Mesenteric fat pad (tissue), 1 donor: Measurements from ENCODE around the gene HABP4. TPM values are rescaled to one million over a fixed set of nuclear protein-coding genes. Genes with fewer than 3 reads are reported as not detected.

Experiments
- DNase-seq: peaks from one replicate; pipeline ENCODE4 v3.0.0-alpha.2; 2020; ENCODE audit warnings: low spot score
- total RNA-seq: library from RNA; stranded (reverse); fragmentation: NEBNext Ultra II Directional; extraction: Animal tissue kit (Norgen Biotek cat#: 25700); gene quantifications from one replicate; pipeline ENCODE4 v1.2.1, GENCODE V29; 2021
- donor health status: DM: yes; HTN: yes; CAD: no.

The HABP4 gene
- total RNA-seq, 1 donor from 2014 or later = 20.7 TPM

- no peak for DNase-seq
These were observed 17.8 kb downstream of the HABP4 start for GRCh38 chr9:96467784-96468183.

GRCh38 chr9:96476013-96476412 is 26.0 kb downstream of the HABP4 start:
- DNase-seq = no peak

DNA sequence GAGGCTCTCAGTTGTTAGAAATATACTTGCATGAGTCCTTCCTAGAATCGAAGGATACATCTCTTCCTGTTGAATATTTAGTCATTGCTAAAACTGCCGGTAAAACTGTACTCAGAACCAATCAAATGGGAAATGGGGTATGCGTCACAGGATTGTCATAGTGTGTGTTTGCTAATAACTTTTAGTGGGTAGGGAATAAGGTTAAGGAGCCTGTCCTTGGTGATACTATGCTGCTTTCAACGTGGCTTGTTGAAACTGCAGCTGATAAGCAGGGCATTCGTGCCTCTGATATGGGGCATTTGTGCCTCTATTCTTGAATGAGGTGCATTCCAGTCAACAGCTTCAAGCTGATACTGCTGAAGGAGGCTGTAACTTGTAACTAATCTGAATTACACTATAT is 26.6 kb downstream of the HABP4 start:
- DNase-seq = no peak

GRCh38 chr9:96478829-96479371 is 28.9 kb downstream of the HABP4 start:
- DNase-seq = no peak

DNA sequence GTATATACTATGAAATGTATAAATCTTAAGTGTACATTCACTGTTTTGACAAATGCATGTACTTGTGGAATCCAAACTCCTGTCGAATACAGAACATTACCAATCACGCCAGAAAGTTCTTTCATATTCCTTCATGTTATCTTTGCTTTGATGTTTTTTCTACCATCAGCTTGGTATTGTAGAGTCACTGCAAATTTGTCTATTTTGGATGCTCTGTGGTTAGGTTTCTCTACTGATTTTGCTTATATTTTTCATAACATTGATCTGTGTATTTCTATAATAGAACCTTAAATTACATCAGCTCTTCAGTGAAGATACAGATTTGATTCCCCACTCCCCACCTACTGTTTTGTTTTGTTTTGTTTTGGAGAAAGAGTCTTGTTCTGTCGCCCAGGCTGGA is 30.8 kb downstream of the HABP4 start:
- DNase-seq = no peak

GRCh38 chr9:96482476-96482875 is 32.5 kb downstream of the HABP4 start:
- no peak for DNase-seq

DNA sequence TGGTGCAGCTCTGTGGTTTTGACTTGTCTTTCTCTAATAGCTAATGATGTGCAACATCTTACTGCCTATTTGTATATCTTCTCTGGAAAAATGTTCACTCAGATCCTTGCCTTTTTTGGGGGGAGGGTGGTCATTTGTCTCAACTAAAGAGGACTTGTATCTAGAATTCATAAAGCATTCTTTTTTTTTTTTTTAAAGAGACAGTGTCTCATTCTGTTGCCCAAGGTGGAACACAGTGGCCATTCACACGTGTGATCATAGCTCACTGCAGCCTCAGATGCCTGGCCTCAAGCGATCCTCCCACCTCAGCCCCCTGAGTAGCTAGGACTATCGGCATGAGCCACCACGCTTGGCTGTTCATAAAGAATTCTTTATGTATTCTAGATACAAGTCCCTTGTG is 33.2 kb downstream of the HABP4 start:
- DNase-seq = no peak

GRCh38 chr9:96483733-96484390 is 33.9 kb downstream of the HABP4 start:
- DNase-seq = no peak

- DNase-seq = no peak
These were observed 34.6 kb downstream of the HABP4 start for GRCh38 chr9:96484521-96484931.

DNA sequence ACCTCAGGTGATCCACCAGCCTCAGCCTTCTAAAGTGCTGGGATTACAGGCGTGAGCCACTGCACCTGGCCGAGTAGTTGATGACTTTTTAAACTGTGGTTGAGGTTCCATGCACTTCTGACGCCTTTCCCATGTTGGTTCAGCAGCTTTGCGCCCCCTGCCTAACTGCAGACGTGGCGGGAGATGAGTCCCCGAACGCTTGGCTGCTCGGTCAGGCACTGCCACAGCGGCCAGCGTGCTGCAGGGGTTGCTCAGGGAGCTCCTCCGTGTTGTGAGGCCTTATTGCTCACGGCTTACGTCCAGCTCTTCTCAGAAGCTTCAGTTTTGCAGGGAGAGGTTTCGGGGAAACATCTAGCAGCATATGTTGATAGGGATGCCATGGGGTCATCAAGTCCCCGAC is 35.3 kb downstream of the HABP4 start:
- DNase-seq = no peak

GRCh38 chr9:96486386-96487028 is 36.5 kb downstream of the HABP4 start:
- no peak for DNase-seq

- DNase-seq = no peak
These were observed 37.0 kb downstream of the HABP4 start for GRCh38 chr9:96487029-96487396.

- no peak for DNase-seq
These were observed 38.0 kb downstream of the HABP4 start for GRCh38 chr9:96487949-96488348.

DNA sequence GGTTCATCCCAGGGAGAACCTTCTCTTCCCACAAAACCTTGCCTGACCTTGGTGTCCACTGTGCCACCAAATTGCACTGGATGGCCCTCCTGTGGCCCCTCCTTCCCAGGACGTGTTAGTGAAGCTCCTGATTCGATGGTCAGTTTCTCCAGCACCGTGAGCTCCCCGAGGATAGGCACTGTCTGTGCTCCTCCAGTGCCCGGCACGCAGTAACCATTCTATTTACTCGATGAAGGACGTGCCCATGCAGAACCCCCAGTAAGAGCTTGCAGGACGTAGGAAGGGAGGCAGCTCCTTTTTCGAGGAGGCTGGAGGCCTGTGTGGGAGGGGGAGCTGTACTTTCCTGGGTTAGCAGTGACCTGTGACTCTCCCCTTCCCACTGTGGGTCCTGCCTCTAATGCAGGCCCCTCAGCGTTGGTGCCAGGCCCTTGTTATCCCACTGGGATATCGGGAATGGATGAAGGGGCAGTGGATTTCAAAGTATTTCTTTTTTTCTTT is 39.6 kb downstream of the HABP4 start:
- no peak for DNase-seq

DNA sequence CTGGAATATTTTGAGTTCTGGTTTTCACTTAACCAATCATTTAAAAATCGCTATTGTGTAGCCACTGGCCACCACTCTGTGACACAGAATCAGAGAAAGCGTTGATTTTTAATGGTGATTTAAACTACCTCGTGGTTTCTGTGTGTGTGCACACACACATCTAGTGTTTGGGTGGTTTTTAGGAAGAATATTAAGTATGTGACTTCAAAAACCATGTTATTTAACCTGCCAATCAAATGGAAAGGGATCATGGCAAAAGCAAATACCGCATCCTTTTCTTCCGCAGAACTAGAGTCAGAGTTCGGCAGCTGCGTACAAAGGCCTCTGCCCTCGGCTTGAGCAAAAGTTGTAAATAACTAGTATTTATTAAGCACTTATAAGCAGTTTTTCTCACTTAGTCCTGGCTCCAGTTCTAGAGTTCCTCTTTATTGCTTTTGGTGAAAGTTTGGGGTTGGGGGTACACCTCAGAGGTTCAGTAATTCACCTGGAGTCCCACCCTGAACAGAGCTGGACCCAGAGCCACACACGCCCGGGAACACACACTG is 40.6 kb downstream of the HABP4 start:
- no peak for DNase-seq

DNA sequence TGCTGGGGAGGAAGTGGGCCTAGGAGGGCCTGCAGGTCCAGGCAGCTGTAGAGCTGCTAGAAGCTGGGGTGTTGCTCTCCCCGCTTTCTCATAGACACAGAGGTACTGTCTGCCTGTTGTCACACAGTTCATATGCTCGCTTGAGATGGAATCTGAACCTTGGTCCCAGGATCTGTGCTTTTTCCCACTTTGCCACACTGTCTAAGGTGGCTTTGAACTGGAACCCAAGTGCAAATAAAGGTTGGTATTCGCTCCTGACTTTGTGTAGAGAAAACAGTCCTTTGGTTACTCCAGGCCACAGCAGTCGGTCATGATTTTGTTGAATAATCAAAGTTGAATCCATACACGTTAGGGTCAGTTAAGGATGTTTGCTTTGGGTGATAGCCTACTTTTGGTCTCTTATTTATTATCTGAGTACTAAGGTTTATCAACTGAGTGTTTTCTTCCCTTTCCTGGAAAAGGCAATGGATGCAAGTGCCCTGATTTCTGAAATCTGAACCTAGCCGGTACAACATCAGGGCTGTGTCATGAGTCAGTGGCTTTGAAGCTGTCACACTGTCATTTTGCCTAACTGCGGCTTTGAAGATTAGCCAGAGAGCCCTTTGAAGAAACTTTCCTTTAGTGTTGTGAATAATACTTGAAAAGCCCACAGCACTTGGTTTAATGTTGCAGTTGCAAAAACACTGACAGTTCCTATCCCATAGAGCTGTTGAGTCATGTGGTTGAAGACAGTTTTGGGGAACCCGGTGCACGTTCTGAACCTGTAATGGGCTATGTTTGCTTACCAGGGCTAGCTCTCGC is 41.3 kb downstream of the HABP4 start:
- DNase-seq = no peak

- no peak for DNase-seq
These were observed 42.0 kb downstream of the HABP4 start for GRCh38 chr9:96491880-96492525.

GRCh38 chr9:96492993-96493531 is 43.1 kb downstream of the HABP4 start:
- no peak for DNase-seq

- DNase-seq = no peak
These were observed 43.8 kb downstream of the HABP4 start for GRCh38 chr9:96493757-96494156.

DNA sequence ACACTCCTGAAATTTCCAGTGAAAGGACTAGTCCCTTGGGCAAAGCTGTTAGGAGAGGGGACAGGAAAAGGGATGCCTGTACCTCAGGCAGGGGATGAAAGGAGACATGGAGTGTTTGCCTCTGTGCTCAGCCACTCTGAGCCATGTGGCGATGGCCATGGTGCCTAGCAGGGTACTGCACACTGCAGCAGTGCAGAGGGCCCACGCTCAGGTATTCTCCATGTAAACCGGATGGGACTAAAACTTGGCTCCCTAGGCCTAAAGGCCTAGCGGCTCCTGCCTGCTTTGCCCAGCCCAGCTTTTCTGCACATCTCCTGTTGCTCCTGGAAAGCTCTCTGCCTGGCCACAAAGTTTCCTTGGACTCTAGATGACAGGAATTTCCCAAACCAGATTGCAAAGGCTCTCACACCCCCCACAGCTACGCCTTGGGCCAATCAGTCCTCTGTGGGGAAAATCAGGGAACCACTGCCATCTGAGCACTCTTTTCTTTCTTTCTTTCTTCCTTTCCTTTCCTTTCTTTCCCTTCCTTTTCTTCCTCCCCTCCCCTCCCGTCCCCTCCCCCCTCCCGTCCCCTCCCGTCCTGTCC is 44.3 kb downstream of the HABP4 start:
- no peak for DNase-seq

GRCh38 chr9:96495341-96495740 is 45.4 kb downstream of the HABP4 start:
- DNase-seq = no peak
